OCI-LY1 (cell line): ENCODE results near the gene EIPR1.

Source experiments
- CTCF ChIP-seq: fragments of 200-600 bp; sonication (generic), shearing (Covaris generic); IDR thresholded peaks from 2 replicates; pipeline ENCODE4 v1.5.1; 2017; ENCODE audit warnings: mild to moderate bottlenecking, antibody characterized with exemption, low read length, moderate library complexity, mixed read lengths
- EZH2 ChIP-seq: fragments of 200-600 bp; sonication (generic), shearing (Covaris generic); IDR thresholded peaks from 2 replicates; pipeline ENCODE4 v1.8.0; 2017; ENCODE audit warnings: borderline replicate concordance, mixed run types, mild to moderate bottlenecking, antibody characterized with exemption, low read length, moderate library complexity, mixed read lengths

DNA sequence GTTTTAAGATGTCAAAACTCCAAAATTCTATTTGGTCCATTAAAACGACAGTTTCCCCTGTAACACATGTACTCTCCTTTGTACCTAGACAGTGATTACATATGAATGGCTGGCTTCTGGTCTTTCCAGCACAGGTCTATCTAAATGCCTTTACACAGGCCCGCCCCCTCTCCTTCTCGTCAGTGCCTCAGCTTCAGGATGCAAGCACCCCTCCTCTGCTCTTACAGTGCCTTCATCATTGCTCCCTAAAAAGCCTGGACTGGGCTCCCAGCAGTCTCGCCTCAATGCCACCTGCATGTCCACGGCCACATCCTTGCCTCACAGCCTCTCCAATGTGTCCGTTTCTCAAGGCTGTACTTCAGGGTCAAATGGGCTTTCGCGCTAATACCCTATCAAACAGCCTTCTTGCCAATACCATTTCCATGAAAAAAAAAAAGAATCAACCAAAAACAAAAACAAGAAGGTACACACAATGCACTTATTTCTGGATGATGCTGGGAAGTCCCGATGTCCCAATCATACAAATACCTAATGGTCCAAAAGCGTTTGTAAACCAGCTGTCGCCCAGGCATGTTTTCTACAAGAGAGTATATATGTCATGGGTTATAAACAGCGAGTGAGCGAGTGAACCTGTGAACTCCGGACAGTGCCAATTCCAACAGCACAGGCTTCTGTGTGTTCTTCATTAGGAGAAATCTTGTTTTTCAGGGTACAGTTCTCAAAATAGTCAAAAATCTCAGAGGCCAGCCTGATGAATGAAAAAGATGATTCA lies 77.2 kb downstream of the EIPR1 start:
- no peak for TF ChIP-seq EZH2
- TF ChIP-seq CTCF: no peak
